GM12878 (cell line): Measurements from ENCODE around the gene STRN4. TPM values are rescaled to one million over a fixed set of nuclear protein-coding genes. Genes with fewer than 3 reads are reported as not detected.

ENCODE experiments used
- BACH1 ChIP-seq: fragments of 450-650 bp; IDR thresholded peaks from 2 replicates; pipeline ENCODE4 v1.6.1; 2017; ENCODE audit warnings: mild to moderate bottlenecking, borderline replicate concordance
- BMI1 ChIP-seq: fragments of 450-650 bp; IDR thresholded peaks from 2 replicates; pipeline ENCODE4 v1.6.1; 2016; ENCODE audit warnings: mild to moderate bottlenecking, moderate library complexity, borderline replicate concordance
- BRCA1 ChIP-seq: IDR thresholded peaks from 2 replicates; pipeline ENCODE4 v1.6.1; 2011; ENCODE audit warnings: low read depth, low read length, improper control_type of control experiment
- CTCF ChIP-seq, 3 experiments: IDR thresholded peaks in 2 of 3; conservative IDR thresholded peaks in 1 of 3; 2 replicates each; pipeline ENCODE4 v1.5.1; 2011; ENCODE audit warnings: low read depth in 3 of 3, low read length in 3 of 3, mild to moderate bottlenecking in 3 of 3, control low read depth in 2 of 3, moderate library complexity in 2 of 3, inconsistent platforms in 1 of 3, mixed read lengths in 1 of 3; ENCODE audit not compliant: control insufficient read depth in 2 of 3, insufficient read depth in 1 of 3; ENCODE audit errors: extremely low read depth in 1 of 3
- CUX1 ChIP-seq: IDR thresholded peaks from 2 replicates; pipeline ENCODE4 v1.6.1; 2012; ENCODE audit warnings: improper control_type of control experiment, low read depth, low read length; ENCODE audit not compliant: insufficient replicate concordance
- NFIC ChIP-seq: IDR thresholded peaks from 2 replicates; pipeline ENCODE4 v1.6.1; 2012; ENCODE audit warnings: low read depth, mild to moderate bottlenecking, inconsistent platforms, low read length, moderate library complexity
- RAD51 ChIP-seq: fragments of 450-650 bp; IDR thresholded peaks from 2 replicates; pipeline ENCODE4 v1.6.1; 2016; ENCODE audit warnings: moderate library complexity, mild to moderate bottlenecking, inconsistent platforms
- REST ChIP-seq: IDR thresholded peaks from 2 replicates; pipeline ENCODE4 v1.6.1; 2012; ENCODE audit warnings: mild to moderate bottlenecking, low read depth, low read length
- SKIL ChIP-seq: fragments of 450-650 bp; IDR thresholded peaks from 2 replicates; pipeline ENCODE4 v1.6.1; 2017; ENCODE audit warnings: mild to moderate bottlenecking, low read depth, inconsistent platforms; ENCODE audit not compliant: poor library complexity, severe bottlenecking
- SMARCA5 ChIP-seq: fragments of 450-650 bp; IDR thresholded peaks from 2 replicates; pipeline ENCODE4 v1.6.1; 2017; ENCODE audit warnings: mild to moderate bottlenecking
- polyA plus RNA-seq, 11 experiments: library from polyadenylated mRNA; depleted of rRNA in 4 of 11; unstranded in 6 of 11; stranded (reverse) in 5 of 11; fragments of >200 nt; fragmentation: Nextera tagmentation in 4 of 11; fragmentation: Illumina TruSeq in 1 of 11; extraction: Ambion mirVana in 4 of 11; extraction: Trizol in 1 of 11; gene quantifications; 1 replicate in 1 of 11; 2 replicates in 10 of 11; pipeline versions ENCODE4 v1.2.1 to v1.2.3, GENCODE V29; 2011 to 2016; ENCODE audit warnings: inconsistent platforms in 2 of 11, missing spikeins in 2 of 11, low read depth in 1 of 11
- total RNA-seq, 4 experiments: library from RNA; depleted of rRNA in 3 of 4; stranded (reverse); fragments of >200 nt in 3 of 4; fragmentation: Illumina TruSeq in 1 of 4; extraction: Trizol in 1 of 4; gene quantifications; 2 replicates each; pipeline versions ENCODE4 v1.2.1 to v1.2.3, GENCODE V29; 2013 to 2021

STRN4 gene
- total and polyA plus RNA-seq, 10 of the 15 experiments (the other 5 are each of a cell fraction or from before 2014, with no cell fraction given) = 0.42 to 62.8 (median 22.5) TPM

GRCh38 chr19:46784262-46785053 lies 38.2 kb upstream of the STRN4 start (continued):
- no peak for TF ChIP-seq BRCA1
- TF ChIP-seq SKIL = no peak
- no peak for TF ChIP-seq BMI1
- peak; percentile 47; the same call in 1 of the 2 replicates for TF ChIP-seq BACH1
- no peak for TF ChIP-seq CUX1
- TF ChIP-seq NFIC = no peak
- peak; percentile 24 to 46 (median 42); a peak in 4 of 6 replicates for TF ChIP-seq CTCF (IDR thresholded peaks at IDR 0.05 in 2 of 3, conservative IDR thresholded peaks at IDR 0.05 in 1 of 3; ENCODE audit: control insufficient read depth in 2 of 3, extremely low read depth in 1 of 3, insufficient read depth in 1 of 3, low read depth in 3 of 3, low read length in 3 of 3)
- TF ChIP-seq REST = no peak
- TF ChIP-seq RAD51 = no peak
- TF ChIP-seq SMARCA5 = no peak
- TF ChIP-seq, all 136 proteins: peak for 22
